Astrocyte (in vitro differentiated cells and primary cell): ENCODE measurements around the gene PEAK1.

Experiments
- EZH2 ChIP-seq: IDR thresholded peaks from 2 replicates; pipeline ENCODE4 v1.6.1; 2012; ENCODE audit warnings: mild to moderate bottlenecking, low read length, inconsistent platforms; ENCODE audit not compliant: insufficient read depth
- TF ChIP-seq, protein P1 (sequence below): IDR thresholded peaks from 2 replicates; pipeline ENCODE4 v1.5.1; 2011; ENCODE audit warnings: low read depth, mild to moderate bottlenecking, inconsistent platforms, low read length, moderate library complexity; ENCODE audit not compliant: insufficient read depth

DNA sequence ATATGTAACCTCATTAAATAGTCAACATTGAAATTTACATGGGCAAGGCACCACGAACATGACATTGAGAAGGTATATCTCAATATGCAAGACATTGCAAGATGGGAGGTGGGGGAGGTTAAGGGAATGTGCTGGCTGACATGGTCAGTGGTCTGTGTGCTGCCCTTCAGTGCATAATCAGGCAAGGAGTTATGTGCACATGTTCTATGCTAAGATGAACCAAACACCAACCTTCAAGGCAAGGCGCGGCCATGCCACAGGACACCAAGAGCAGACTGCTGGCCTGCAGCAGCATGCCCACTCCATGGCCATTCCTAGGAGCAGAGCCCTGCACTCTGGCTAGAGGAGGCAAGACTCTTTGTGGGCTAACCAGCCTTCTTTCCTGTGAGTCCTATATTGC is 308.1 kb downstream of the PEAK1 start:
- no peak for TF ChIP-seq EZH2
- TF ChIP-seq, protein P1, sequence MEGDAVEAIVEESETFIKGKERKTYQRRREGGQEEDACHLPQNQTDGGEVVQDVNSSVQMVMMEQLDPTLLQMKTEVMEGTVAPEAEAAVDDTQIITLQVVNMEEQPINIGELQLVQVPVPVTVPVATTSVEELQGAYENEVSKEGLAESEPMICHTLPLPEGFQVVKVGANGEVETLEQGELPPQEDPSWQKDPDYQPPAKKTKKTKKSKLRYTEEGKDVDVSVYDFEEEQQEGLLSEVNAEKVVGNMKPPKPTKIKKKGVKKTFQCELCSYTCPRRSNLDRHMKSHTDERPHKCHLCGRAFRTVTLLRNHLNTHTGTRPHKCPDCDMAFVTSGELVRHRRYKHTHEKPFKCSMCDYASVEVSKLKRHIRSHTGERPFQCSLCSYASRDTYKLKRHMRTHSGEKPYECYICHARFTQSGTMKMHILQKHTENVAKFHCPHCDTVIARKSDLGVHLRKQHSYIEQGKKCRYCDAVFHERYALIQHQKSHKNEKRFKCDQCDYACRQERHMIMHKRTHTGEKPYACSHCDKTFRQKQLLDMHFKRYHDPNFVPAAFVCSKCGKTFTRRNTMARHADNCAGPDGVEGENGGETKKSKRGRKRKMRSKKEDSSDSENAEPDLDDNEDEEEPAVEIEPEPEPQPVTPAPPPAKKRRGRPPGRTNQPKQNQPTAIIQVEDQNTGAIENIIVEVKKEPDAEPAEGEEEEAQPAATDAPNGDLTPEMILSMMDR: no peak
